Measurements from ENCODE around the gene RNASE7. TPM values are rescaled to one million over a fixed set of nuclear protein-coding genes. Genes with fewer than 3 reads are reported as not detected.

The RNASE7 gene
- total RNA-seq, 1 experiment from 2014 or later: not detected

- no peak for TF ChIP-seq EGR1 (IDR thresholded peaks at IDR 0.05; ENCODE audit: low read depth)
- no peak for TF ChIP-seq ZFX (IDR thresholded peaks at IDR 0.05)
- TF ChIP-seq CBX3 (IDR thresholded peaks at IDR 0.05; ENCODE audit: low read depth): no peak
- TF ChIP-seq ATF3 (IDR thresholded peaks at IDR 0.05): no peak
- no peak for TF ChIP-seq RAD21 (IDR thresholded peaks at IDR 0.05; ENCODE audit: low read depth)
- TF ChIP-seq MAX (IDR thresholded peaks at IDR 0.05): no peak
- TF ChIP-seq EZH2phosphoT487 (IDR thresholded peaks at IDR 0.05; ENCODE audit: borderline replicate concordance): no peak
- TF ChIP-seq CEBPB (IDR thresholded peaks at IDR 0.05; ENCODE audit: low read depth): no peak
- TF ChIP-seq FOSL1 (IDR thresholded peaks at IDR 0.05; ENCODE audit: low read depth): no peak
- TF ChIP-seq CTCF (IDR thresholded peaks at IDR 0.05 in 2 of 3, conservative IDR thresholded peaks at IDR 0.05 in 1 of 3; ENCODE audit: borderline replicate concordance in 1 of 3, insufficient read depth in 1 of 3, low read depth in 2 of 3, low read length in 2 of 3): no peak
- H3K4me2 ChIP-seq (ENCODE audit: low read length): no peak overlapping the region
- H3K79me2 ChIP-seq (ENCODE audit: insufficient read depth, low read length): no peaks in the 10 kb centered on the region
- RAD21 ChIA-PET (ENCODE audit: low non-redundant PET in 1 of 2, low total read pairs in 2 of 2, uncharacterized antibody in 2 of 2, unreplicated experiment in 2 of 2): no interaction called here
- POLR2A ChIA-PET: no interaction called here
- H3K27me3 ChIP-seq (ENCODE audit: insufficient read depth, low read length): no peaks in the 10 kb centered on the region
- intact Hi-C loops (cut with micrococcal nuclease): no loop called here
- no peak for ATAC-seq
- CTCF ChIA-PET: no interaction called here
- H3K4me3 ChIP-seq (replicated peaks in 1 of 2; ENCODE audit: low read depth in 1 of 2, low read length in 2 of 2): no peak overlapping the region
- no peaks in the 10 kb centered on the region for H3K9me3 ChIP-seq (ENCODE audit: control insufficient read depth in 1 of 2, insufficient read depth in 1 of 2, low read depth in 1 of 2, low read length in 2 of 2)
- H3K9ac ChIP-seq (ENCODE audit: low read length): no peak overlapping the region
- H3K4me1 ChIP-seq (ENCODE audit: control insufficient read depth in 1 of 2, insufficient read depth in 2 of 2, low read length in 2 of 2): peaks cover 3 to 32% of the 10 kb centered on the region in 2 experiments
- no peak overlapping the region for H2AFZ ChIP-seq (ENCODE audit: low read depth, low read length, poor library complexity, severe bottlenecking)
- no peak overlapping the region for H3K27ac ChIP-seq (ENCODE audit: low read depth, low read length)
- DNase-seq (ENCODE audit: low read depth, low spot score): no peak
- no peaks in the 10 kb centered on the region for H3K9me2 ChIP-seq (ENCODE audit: insufficient read depth)
- H3K36me3 ChIP-seq (ENCODE audit: control insufficient read depth in 1 of 2, insufficient read depth in 2 of 2, low read length in 2 of 2): no peaks in the 10 kb centered on the region; a peak in 1 of 4 replicates
- no peaks in the 10 kb centered on the region for H4K20me1 ChIP-seq (ENCODE audit: insufficient read depth)
- no TSS peak for BruUV-seq (replicated peaks)
Observed at GRCh38 chr14:21084998-21085853, 43.1 kb downstream of the RNASE7 start.
